GM19463 (cell line): ENCODE measurements around the gene NXPE3.

ENCODE experiments used
- ATAC-seq: cut with Tn5 transposase; IDR thresholded peaks from one replicate; pipeline ENCODE4 v1.9.1; 2021; ENCODE audit warnings: mild to moderate bottlenecking, moderate library complexity; ENCODE audit not compliant: unreplicated experiment

Gene NXPE3

DNA sequence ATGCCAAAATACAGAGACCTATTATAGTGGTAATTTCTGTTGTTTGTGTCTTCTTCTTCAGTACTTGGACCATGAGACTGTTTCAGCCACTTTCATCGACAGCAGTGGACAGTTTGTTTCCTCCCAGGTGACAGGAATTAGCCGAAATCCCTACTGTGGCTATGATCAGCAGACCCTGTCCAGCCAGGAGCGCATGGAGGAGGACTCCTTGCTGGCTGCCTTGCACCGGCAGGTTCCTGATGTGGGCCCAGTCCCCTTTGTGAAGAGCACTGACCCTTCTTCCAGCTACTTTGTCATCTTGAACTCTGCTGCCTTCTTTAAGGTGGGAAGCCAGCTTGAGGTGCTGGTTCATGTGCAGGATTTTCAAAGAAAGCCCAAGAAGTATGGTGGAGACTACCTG lies 22.2 kb downstream of the NXPE3 start:
- ATAC-seq, result no peak

DNA sequence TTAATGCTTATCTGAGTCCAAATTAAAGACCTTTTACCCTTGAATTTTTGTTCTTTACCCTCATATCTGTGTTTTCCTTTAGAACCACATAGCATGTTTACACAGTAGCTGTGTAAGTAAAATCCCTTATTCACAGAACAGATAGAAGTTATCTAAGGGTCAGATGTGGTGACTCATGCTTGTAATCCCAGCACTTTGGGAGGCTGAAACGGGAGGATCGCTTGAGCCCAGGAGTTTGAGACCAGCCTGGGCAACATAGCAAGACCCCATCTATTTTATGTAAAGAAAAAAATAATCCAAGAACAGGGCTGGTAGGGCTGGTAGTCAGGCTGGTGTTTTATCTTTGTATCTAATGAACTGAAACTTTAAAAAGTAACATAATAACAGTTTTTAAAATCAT lies 23.2 kb downstream of the NXPE3 start:
- no peak for ATAC-seq

GRCh38 chr3:101803173-101803782 lies 24.3 kb downstream of the NXPE3 start:
- ATAC-seq, result peak; percentile 96

DNA sequence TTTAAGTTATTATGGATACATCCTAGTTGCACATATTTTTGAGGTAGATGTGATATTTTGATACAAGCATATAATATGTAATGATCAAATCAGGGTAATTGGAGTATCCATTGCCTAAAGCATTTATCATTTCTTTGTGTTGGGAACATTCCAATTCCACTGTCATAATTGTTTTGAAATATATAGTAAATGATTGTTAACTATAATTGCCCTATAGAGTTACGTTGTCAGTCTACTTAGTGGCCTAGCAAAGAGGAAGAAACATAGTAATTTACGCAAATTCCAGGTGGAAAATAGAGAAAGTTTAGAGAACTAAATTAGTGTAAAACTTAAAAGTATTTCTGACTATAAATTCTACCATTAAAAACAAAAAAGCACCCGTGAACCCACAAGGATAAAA lies 24.9 kb downstream of the NXPE3 start:
- ATAC-seq, result no peak

DNA sequence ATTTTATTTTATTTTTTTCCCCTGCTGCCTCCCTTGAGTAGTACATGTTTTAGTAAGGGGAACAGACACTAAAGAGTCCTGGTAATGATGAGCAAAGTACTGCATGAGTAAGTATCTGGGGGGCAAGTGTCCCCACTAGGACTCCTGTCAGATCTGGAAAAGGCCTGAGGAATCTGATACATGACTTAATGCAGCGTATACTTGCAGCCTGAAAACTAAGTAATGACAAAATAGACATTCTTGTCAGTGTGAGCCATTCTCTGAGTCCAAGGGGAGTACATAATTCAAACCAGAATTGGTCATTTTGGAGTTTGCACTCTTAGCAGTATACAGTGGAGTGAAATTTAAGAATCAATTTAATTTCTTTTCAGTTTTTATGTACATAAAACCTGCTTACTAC lies 27.5 kb downstream of the NXPE3 start:
- ATAC-seq, result no peak

DNA sequence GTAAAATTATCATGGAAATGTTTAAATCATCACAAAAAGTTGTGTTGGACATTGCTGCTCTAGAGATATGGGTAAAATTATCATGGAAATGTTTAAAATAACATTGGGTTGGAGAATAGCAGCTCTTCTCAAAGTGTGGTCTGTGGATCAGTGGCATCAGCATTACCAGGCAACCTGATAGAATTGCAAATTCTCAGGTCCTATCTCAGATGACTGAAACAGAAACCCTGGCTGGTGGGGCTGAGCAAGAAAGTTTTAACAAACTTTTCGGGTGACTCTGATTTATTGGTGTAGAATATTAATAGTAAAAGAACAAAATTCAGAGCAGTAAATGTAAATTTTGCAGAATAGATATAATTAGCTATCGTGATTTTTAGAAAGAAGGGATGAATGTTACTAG lies 28.9 kb downstream of the NXPE3 start:
- ATAC-seq, result peak; percentile 67

DNA sequence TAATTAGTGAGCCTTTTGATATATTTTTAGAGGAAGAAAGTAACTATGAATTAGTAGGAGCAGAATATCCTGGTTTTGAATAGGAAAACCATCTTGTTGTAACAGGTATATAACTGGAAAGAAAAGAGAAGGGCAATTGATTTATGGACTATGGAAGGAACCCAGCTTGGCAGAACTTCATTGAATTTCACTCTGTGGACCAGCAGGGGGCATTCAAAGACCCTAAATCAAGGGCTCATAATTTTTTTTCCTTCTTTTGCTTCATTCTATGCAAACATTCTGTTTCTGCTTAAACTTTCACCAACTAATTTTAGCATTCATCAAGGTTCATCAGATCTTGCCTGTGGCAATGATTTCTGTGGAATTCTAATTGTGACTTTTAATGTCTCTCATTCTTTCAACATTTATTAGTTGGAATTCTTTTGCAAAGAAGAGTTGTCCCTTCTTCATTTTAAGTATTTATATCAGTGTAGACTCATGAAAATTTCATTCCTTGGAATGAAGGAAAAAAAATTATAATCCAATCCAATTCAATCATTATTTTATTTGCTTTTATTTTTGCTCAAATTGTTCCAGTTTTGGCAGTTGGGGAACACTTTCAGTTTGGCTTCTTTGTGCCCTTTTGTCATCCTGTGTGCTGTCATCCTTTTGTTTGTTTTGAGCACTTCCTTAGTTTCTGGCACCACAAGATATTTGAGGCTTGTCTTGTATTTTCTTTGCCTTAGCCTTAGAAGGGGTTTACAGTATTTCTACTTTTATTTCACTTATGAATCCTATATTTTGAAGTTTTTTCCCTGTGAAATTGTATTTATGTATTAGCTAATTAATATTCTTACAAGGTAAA lies 30.4 kb downstream of the NXPE3 start:
- no peak for ATAC-seq

DNA sequence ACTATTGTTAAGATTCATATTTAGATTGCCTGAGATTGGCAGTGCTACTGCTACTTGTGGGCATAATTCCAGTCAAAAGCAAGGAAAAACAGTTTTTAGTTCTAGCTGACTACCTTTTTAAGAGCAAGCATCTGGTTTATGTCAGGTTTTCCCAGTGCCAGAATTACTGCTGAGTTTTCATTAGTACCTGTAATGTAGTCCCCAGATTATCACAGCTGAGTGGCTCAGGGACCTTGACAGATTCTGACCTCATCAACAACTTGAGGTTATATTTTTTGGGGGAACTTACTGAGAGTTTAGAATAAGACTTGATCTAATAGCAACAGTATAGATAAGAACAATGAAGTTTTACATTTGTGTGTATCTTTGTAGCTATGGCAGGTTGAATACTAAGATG lies 31.0 kb downstream of the NXPE3 start:
- ATAC-seq, result no peak

DNA sequence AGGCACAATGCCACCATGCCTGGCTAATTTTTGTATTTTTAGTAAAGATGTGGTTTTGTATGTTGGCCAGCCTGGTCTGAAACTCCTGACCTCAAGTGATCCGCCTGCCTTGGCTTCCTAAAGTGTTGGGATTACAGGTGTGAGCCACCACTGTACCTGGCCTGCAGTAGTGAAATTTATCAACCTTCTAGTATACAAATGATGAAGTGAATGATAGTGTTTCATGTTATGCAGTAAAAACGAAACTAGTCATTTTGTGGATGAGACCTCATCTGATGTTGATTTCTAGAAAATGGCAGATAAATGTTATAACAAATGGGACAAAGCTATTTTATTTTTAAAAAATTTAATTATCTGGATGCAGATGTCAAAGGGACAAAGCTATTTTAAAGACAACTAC lies 32.9 kb downstream of the NXPE3 start:
- no peak for ATAC-seq

DNA sequence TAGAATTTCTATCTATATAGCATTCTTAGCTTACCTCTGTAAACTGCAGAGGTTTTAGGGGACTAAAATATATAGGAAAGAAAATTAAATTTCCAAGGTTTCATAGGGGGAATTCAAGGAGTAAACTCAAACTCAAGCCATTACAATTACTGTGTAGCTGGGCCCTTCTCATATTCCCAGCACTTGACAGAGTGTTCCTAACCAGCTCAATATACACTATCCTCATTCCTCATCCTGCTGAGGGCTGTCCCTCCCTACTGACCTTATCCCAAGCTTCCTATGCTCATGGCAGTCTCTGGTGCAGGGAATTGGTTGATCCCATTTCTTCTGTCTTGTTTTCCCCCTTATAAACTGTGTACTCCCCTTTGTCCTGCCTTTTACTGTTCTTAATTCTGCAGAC lies 33.9 kb downstream of the NXPE3 start:
- no peak for ATAC-seq

DNA sequence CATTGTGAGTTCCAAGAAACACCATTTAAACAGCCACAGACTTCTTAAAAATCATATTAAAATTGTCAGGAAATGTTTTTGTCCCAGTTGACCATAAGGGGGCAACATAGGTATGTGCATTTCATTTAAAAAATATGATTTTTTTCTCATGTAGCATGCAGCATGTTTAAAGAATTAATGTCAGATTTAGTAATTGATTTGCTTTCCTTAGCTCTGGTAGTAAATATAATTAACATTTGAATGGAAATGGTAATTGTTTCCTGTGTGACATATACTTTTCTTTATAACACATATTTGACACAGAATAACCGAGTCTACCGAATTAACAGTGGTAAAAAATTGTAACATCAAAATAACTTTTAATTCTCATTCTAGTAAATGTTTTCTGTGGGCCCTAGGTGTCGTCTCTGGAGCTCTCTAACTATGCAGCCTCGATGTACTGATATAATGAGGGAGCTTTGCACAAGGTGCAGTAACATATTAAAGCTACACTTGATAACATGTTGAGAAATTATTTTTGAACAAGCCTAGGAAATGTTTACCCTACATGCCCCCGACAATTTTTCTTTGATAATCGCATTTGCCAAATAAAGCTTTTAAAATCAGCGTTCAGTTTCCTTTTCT lies 34.9 kb downstream of the NXPE3 start:
- ATAC-seq, result no peak

DNA sequence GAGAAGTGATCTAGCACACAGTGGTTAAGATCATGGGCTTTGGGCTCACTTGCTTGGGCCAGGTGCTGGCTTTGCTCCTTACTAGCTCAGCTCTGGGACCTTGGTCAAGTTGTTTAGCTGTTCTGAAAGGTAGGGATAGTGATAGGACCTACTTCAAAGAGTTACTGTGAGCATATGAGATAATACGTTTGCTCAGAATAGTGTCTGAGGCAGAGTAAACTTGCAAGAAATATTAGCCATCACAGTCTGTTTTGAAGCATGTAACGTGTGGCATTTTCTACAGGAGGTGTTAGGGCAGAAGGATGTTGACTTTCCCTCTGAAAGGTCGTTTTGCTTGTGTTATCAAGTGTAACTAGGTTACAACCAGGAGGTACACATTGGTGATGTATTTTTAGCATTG lies 35.8 kb downstream of the NXPE3 start:
- ATAC-seq, result no peak

GRCh38 chr3:101816215-101817149 lies 37.5 kb downstream of the NXPE3 start:
- no peak for ATAC-seq

DNA sequence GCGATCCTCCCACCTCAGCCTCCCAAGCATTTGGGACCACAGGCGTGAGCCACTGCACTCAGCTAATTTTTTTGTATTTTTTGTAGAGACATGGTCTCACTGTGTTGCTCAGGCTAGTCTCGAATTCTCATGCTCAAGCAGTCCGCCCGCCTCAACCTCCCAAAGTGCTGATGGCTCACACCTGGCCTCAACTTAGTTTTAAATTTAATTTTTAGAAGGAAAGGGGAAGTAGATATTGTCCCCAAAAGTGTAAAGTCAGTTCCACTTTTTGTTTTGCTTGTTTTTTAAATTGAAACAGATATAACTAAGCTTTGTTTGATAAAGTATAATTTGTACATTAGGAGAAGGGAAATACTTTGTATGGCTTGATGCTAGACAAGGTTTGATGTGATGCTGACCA lies 39.0 kb downstream of the NXPE3 start:
- ATAC-seq, result no peak

GRCh38 chr3:101819649-101820206 lies 40.7 kb downstream of the NXPE3 start:
- peak; percentile 73 for ATAC-seq

GRCh38 chr3:101821503-101821902 lies 42.5 kb downstream of the NXPE3 start:
- ATAC-seq, result no peak

- ATAC-seq, result no peak
Measured at GRCh38 chr3:101823525-101823924, 44.5 kb downstream of the NXPE3 start.

GRCh38 chr3:101824702-101825101 lies 45.7 kb downstream of the NXPE3 start:
- ATAC-seq, result no peak

DNA sequence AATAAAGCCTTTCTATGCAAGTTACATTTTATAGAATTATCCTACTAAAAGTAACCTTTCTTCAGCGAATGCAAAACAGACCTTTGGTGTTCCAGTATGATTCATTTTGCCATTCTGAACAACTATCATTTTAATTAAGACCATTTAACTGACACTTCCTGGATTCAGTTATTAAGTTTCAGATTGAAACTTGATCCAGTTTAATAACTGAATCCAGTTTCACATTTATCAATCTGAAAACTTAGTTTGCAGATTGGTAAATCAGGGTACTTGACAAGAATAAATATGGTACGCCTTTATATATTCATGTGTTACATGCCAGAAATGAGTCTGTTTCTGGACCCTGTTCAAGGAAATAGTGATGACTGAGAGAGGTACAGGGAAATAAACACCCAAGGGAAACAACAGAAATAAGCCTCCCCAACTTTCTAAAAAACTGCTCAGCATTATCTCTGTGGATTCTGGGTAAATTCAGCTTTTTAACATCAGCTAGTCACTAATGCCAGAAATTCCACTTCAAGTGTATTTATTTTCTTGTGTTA lies 47.0 kb downstream of the NXPE3 start:
- ATAC-seq, result no peak
